Panc1 (cell line): Measurements from ENCODE around the gene MACROD2.

Experiments used
- CTCF ChIP-seq: fragments of 450-650 bp; IDR thresholded peaks from 2 replicates; pipeline ENCODE4 v1.5.1; 2017; ENCODE audit warnings: mild to moderate bottlenecking
- REST ChIP-seq, 2 experiments: IDR thresholded peaks; 2 replicates each; pipeline ENCODE4 v1.6.1; 2011 to 2012; ENCODE audit warnings: low read depth in 2 of 2, control low read depth in 1 of 2, low read length in 1 of 2, mild to moderate bottlenecking in 1 of 2, moderate library complexity in 1 of 2; ENCODE audit not compliant: insufficient read depth in 1 of 2
- SIN3A ChIP-seq: IDR thresholded peaks from 2 replicates; pipeline ENCODE4 v1.6.1; 2012; ENCODE audit warnings: low read depth, mild to moderate bottlenecking, low read length, moderate library complexity, borderline replicate concordance; ENCODE audit not compliant: insufficient read depth
- TCF7L2 ChIP-seq: IDR thresholded peaks from 2 replicates; pipeline ENCODE4 v1.6.1; 2011; ENCODE audit warnings: mild to moderate bottlenecking, low read depth, low read length, inconsistent platforms

GRCh38 chr20:14765370-14765701 is 770.0 kb downstream of the MACROD2 start:
- no peak for TF ChIP-seq CTCF
- TF ChIP-seq TCF7L2 = no peak
- no peak for TF ChIP-seq SIN3A
- no peak for TF ChIP-seq REST (IDR thresholded peaks at IDR 0.05; ENCODE audit: insufficient read depth in 1 of 2, low read depth in 2 of 2, low read length in 1 of 2)
